DMS53 (cell line): ENCODE data around the gene MYH14.

Source experiments
- DNase-seq: peaks from one replicate; lab custom pipeline; 2025; lab: John Stamatoyannopoulos, UW

Gene MYH14

GRCh38 chr19:50195224-50195623 lies 8.2 kb upstream of the MYH14 start:
- no peak for DNase-seq

DNA sequence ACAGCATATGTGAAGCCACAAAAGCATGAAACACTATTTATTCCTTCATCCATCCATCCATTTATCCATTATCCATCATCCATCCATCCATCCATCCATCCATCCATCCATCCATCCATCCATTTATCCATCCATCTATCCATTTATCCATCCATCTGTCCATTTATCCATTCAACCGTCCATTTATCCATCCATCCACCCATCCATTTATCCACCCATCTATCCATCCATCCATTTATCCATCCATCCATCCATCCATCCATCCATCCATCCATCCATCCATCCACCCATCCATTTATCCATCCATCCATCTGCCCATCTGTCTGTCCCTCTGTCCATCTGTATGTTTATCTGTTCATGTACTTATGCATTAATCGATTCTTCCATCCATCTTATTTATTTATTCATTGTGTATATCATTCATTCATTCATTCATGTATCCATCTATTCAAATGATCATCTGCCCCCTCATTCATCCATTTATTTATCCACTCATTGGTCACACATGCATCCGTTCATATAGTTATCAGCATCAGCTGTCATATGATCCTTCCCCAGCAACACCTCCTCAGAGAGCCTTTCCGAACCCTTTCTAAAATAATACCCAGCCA lies 7.0 kb upstream of the MYH14 start:
- DNase-seq: no peak

GRCh38 chr19:50197348-50197747 lies 6.1 kb upstream of the MYH14 start:
- no peak for DNase-seq

GRCh38 chr19:50198431-50199258 lies 4.8 kb upstream of the MYH14 start:
- DNase-seq: no peak

GRCh38 chr19:50199259-50199555 lies 4.2 kb upstream of the MYH14 start:
- no peak for DNase-seq

DNA sequence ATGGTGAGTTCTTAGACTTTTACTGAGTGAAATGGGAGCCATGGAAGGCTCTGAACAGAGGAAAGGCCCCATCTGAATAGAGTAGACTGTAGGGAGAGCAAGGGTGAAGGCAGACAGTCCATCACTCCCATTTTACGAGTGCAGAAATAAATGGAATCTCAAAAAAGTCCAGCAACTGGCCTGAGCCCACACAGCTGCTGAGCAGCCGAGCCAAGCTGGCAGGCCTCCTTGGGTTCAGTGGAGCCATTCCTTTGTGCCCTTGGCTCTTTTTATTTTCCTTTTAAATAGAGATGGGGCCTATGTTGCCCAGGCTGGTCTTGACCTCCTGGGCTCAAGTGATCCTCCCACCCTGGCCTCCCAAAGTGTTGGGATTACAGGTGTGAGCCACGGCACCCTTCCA lies 1.0 kb upstream of the MYH14 start:
- DNase-seq: no peak

DNA sequence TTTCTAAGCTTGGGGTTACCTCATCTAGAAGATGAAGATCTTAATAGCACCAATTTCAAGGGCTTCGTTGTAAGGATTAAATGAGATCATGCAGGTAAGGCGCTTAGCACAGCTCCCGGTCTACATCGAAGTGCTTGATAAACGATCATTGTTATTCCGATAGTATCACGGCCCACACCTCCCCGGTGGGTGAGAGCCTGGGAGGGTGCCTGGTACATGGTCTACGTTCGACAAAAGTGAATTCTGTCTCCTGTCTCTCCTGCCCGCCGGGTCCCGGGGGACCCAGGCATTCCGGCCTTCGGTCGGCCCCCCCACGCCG lies 501 bp upstream of the MYH14 start:
- no peak for DNase-seq

DNA sequence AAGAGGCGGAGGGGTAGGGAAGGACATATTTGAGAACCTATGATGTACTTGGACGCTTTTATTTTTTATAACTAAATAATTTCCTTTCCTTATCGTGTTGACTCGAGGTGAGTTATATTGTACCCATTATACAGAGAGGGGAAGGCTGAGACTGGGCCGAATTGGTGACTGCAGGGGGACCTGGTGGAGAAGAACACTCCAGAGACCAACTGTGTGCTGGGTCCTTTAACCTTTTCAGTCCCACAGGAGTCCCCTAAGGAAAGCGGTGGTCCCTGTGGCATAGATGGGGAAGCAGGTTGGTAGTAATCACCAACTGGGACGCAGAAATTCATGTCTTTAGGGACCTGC lies 633 bp downstream of the MYH14 start:
- DNase-seq: no peak

DNA sequence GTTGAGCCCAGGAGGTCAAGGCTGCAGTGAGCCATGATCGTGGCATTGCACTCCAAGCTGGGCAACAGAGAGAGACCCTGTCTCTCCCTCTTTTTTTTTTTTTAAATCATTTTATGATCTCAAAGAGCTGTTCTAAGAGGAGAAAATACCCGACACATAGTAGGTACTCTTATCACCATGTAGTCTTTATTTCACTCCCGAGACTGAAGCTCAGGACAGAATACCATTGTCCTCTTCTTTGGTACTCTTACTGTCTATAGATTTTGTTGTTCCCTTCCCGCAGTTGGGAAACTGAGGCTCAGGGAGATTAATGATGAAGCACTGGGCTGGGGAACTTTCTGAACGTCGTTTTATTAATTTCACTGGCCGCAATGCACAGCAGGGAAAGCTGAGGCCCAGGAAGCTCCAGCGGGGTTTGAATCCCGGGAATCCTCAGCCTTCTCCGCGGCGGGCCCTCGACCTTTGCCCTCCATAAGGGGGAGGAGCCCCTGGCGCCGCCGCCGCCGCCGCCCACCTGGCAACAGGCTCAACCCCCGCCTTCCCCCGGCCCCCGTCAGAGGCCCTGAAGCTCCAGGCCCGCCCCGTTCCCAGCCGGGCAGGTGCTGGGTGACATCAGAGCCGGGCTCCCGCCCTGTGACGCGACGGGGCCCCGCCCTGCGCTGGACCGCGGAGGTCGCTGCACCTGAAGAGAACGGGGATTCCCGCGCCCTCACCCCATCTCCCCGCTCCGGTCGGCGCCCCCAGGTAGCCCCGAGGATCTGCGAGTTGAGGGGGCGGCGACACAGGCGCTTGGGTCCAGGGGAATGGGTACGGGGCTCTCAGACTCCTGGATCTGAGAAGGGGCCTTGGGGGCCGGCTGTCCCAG lies 1.6 kb downstream of the MYH14 start:
- peak; percentile 96 for DNase-seq

DNA sequence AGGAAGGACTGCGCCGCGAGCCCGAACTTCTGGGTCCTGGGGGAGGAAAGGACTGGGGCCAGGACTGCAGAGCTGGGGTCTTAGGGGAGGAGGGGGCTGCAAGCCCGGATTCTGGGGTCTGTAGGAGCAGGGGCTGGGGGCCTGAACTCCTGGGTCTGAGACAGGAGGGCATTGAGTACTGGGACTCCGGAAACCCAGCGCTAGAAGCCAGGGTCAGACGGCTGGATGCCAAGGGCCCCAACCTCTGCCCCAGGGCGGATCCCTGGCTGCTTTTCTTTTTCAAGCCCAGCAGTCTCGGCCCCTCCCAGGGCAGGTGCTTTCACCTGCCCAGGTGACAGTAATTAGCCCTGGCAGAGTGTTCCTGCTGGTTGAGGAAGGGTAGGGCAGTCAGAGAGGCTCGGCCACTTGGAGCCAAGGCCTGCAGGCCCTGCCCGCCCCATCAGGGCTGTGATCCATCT lies 2.3 kb downstream of the MYH14 start:
- peak; percentile 93 for DNase-seq

- no peak for DNase-seq
These were observed 2.8 kb downstream of the MYH14 start for GRCh38 chr19:50206191-50206590.

- DNase-seq: no peak
These were observed 4.3 kb downstream of the MYH14 start for GRCh38 chr19:50207730-50208129.

DNA sequence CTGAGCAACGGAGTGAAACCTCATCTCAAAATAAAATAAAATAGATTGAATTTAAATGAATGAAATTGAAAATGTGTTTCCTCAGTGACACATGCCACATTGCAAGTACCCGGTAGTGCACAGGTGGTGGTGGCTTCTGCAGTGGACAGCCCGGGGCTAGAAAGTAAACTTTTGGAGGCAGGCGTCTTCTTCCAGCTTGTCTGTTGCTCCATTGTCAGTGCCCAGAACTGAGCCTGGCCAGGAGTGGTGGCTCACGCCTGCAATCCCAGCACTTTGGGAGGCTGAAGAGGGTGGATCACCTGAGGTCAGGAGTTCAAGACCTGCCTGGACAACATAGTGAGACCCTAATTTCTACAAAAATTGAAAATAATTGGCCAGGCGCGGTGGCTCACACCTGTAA lies 5.7 kb downstream of the MYH14 start:
- no peak for DNase-seq

DNA sequence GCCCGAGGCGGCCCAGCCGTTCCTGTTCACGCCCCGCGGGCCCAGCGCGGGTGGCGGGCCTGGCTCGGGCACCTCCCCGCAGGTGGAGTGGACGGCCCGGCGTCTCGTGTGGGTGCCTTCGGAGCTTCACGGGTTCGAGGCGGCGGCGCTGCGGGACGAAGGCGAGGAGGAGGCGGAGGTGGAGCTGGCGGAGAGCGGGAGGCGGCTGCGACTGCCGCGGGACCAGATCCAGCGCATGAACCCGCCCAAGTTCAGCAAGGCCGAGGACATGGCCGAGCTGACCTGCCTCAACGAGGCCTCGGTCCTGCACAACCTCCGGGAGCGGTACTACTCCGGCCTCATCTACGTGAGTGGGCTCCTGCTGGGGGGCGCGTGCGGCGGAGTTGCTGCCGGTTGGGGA lies 7.0 kb downstream of the MYH14 start:
- no peak for DNase-seq

GRCh38 chr19:50213925-50214324 lies 10.5 kb downstream of the MYH14 start:
- DNase-seq: no peak

GRCh38 chr19:50214699-50215543 lies 11.5 kb downstream of the MYH14 start:
- DNase-seq: no peak

GRCh38 chr19:50215820-50216219 lies 12.4 kb downstream of the MYH14 start:
- no peak for DNase-seq

DNA sequence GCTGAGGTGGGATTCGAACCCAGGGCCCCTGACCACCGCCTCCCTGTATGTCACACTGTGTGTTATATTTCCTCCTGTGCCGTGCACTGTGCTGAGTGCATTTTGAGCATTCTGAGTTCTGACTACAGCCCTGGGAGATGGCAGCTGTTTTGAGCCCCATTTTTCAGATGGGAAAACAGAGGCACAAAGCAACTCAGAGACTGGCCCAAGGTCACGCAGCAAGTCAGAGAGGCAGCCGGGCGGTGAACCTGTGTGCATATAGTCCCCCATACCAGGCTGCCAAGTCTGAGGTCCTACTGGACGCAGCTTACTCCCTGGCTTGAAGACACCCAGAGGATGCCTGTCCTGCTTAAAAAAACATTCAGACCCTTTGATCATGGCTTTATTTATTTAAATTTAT lies 17.7 kb downstream of the MYH14 start:
- no peak for DNase-seq

- no peak for DNase-seq
These were observed 19.4 kb downstream of the MYH14 start for GRCh38 chr19:50222691-50223438.

DNA sequence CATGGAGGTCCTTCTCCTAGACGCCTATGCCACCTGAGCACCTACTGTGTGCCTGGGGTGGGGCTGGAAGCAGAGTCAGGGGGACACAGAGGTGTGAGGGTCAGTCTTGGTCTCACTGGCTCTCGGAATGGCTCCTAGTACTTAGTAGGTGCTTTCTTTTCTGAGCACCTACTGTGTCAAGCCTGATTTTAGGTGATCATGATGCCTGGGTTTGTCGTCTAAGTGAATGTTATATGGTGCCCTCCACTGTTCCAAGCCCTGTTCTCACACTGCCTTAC lies 20.0 kb downstream of the MYH14 start:
- DNase-seq: no peak

- no peak for DNase-seq
These were observed 21.7 kb downstream of the MYH14 start for GRCh38 chr19:50224986-50225747.
